ENCODE data around the gene EPYC. TPM values are rescaled to one million over a fixed set of nuclear protein-coding genes. Genes with fewer than 3 reads are reported as not detected.
A peak's percentile ranks its signal among the peaks of the same experiment; 100 is the strongest.

The EPYC gene
- total and polyA plus RNA-seq, 2 experiments from 2014 or later, result 0.27 to 0.40 TPM

DNA sequence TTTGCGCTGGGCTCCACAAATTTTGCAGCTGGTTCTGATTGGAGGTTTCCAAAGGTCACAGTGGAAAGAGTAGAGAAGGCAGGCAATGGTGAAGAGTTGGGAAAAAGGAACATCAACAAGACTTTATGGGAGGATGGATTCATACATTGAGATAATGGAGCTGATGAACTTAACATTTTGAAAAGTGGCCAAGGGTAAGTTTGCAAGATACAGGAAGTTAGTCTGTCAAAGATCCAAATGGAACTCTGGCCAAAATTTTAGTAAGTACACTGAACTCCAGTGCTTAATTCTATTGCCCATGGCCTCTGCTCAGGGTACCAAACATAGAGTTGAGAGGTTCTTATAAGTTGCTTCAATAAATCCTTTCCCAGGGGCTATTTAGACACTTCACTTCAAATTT, 65.4 kb downstream of the EPYC start:
- DNase-seq (ENCODE audit: low spot score), result no peak
- Histone ChIP-seq H3K27ac (no peak overlapping the region), H3K4me3 (no peak overlapping the region), H3K4me1 (ENCODE audit: insufficient read depth) (no peaks in the 10 kb centered on the region), H2AFZ (no peak overlapping the region), H3K27me3 (no peaks in the 10 kb centered on the region), H3K4me2 (no peak overlapping the region), H3K9me2 (replicated peaks; ENCODE audit: insufficient read depth) (no peaks in the 10 kb centered on the region), H3K79me2 (no peaks in the 10 kb centered on the region), H4K20me1 (ENCODE audit: insufficient read depth, poor library complexity, severe bottlenecking) (no peaks in the 10 kb centered on the region), H3K9me3 (ENCODE audit: low read depth) (no peaks in the 10 kb centered on the region), H3K36me3 (replicated peaks; ENCODE audit: insufficient read depth, low read depth) (no peaks in the 10 kb centered on the region)
- no peak for TF ChIP-seq EZH2 (IDR thresholded peaks at IDR 0.05; ENCODE audit: borderline replicate concordance)
- TF ChIP-seq, protein P1, sequence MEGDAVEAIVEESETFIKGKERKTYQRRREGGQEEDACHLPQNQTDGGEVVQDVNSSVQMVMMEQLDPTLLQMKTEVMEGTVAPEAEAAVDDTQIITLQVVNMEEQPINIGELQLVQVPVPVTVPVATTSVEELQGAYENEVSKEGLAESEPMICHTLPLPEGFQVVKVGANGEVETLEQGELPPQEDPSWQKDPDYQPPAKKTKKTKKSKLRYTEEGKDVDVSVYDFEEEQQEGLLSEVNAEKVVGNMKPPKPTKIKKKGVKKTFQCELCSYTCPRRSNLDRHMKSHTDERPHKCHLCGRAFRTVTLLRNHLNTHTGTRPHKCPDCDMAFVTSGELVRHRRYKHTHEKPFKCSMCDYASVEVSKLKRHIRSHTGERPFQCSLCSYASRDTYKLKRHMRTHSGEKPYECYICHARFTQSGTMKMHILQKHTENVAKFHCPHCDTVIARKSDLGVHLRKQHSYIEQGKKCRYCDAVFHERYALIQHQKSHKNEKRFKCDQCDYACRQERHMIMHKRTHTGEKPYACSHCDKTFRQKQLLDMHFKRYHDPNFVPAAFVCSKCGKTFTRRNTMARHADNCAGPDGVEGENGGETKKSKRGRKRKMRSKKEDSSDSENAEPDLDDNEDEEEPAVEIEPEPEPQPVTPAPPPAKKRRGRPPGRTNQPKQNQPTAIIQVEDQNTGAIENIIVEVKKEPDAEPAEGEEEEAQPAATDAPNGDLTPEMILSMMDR (IDR thresholded peaks at IDR 0.05; ENCODE audit: poor library complexity), result no peak
- TF ChIP-seq EZH2phosphoT487 (IDR thresholded peaks at IDR 0.05; ENCODE audit: low read depth, severe bottlenecking, unreplicated experiment), result no peak
- WGBS (ENCODE audit: low lambda C conversion rate, missing lambda C conversion rate), result 94% methylated on average over 1 of the region's 1 CpG

DNA sequence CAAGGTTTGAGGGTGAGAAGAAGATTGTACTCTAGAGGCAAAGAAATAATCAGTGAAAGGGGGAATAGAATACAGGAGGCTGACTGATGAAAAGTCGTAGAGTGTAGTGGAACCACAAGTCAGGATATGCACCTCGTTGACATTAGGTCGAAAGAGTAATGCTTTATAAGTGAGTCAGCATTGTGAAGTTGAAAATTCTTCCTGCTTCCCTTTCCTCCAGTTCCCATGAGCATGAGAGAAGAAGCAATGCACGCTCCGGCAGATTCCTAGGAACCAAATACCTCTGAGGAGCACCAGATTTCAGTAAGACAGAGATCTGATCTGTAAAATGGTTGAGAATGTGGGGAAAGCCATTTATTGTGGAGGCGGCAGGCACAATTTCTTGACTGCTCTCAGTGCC, 66.3 kb downstream of the EPYC start:
- no peak for TF ChIP-seq EZH2 (IDR thresholded peaks at IDR 0.05; ENCODE audit: borderline replicate concordance)
- TF ChIP-seq, protein P1 (IDR thresholded peaks at IDR 0.05; ENCODE audit: poor library complexity), result no peak
- TF ChIP-seq EZH2phosphoT487 (IDR thresholded peaks at IDR 0.05; ENCODE audit: low read depth, severe bottlenecking, unreplicated experiment), result no peak
- Histone ChIP-seq H2AFZ (peak overlapping the region; percentile 27), H3K4me3 (no peak overlapping the region), H3K27me3 (no peaks in the 10 kb centered on the region), H3K79me2 (no peaks in the 10 kb centered on the region), H4K20me1 (ENCODE audit: insufficient read depth, poor library complexity, severe bottlenecking) (no peaks in the 10 kb centered on the region), H3K9me3 (ENCODE audit: low read depth) (no peaks in the 10 kb centered on the region), H3K36me3 (replicated peaks; ENCODE audit: insufficient read depth, low read depth) (no peaks in the 10 kb centered on the region), H3K27ac (no peak overlapping the region), H3K4me2 (no peak overlapping the region), H3K4me1 (ENCODE audit: insufficient read depth) (no peaks in the 10 kb centered on the region), H3K9me2 (replicated peaks; ENCODE audit: insufficient read depth) (no peaks in the 10 kb centered on the region)
- DNase-seq (ENCODE audit: low spot score), result peak; percentile 25
- 69% methylated on average over 6 of the region's 6 CpGs for WGBS (ENCODE audit: low lambda C conversion rate, missing lambda C conversion rate)

DNA sequence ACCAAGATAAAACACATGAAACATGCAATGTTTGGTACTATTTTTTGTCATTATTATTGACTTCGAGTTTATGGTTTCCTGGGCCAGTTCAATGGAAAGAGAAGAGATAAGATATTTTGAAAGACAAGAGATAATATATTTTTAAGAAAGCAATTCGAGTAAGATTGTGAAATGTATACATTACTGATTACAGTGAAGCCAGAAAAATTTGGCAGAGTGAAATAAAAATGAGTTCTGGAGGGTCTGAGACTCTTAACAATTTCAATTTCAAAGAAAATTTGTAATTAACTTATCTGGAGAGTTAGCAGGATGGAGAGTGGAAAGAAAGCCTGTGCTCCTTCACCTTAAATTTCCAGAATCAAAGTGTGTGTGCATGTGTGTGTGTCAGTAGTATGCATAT, 67.1 kb downstream of the EPYC start:
- no peaks in the 10 kb centered on the region for H3K9me3 ChIP-seq (ENCODE audit: low read depth)
- H3K4me3 ChIP-seq, result no peak overlapping the region
- H2AFZ ChIP-seq, result no peak overlapping the region
- 53% methylated on average over 2 of the region's 2 CpGs for WGBS (ENCODE audit: low lambda C conversion rate, missing lambda C conversion rate)
- no peaks in the 10 kb centered on the region for H3K36me3 ChIP-seq (replicated peaks; ENCODE audit: insufficient read depth, low read depth)
- DNase-seq (ENCODE audit: low spot score), result no peak
- no peak overlapping the region for H3K4me2 ChIP-seq
- TF ChIP-seq EZH2 (IDR thresholded peaks at IDR 0.05; ENCODE audit: borderline replicate concordance) (no peak), EZH2phosphoT487 (IDR thresholded peaks at IDR 0.05; ENCODE audit: low read depth, severe bottlenecking, unreplicated experiment) (no peak)
- TF ChIP-seq, protein P1 (IDR thresholded peaks at IDR 0.05; ENCODE audit: poor library complexity), result no peak
- no peaks in the 10 kb centered on the region for H3K4me1 ChIP-seq (ENCODE audit: insufficient read depth)
- no peaks in the 10 kb centered on the region for H3K27me3 ChIP-seq
- H3K27ac ChIP-seq, result no peak overlapping the region
- H4K20me1 ChIP-seq (ENCODE audit: insufficient read depth, poor library complexity, severe bottlenecking), result no peaks in the 10 kb centered on the region
- no peaks in the 10 kb centered on the region for H3K9me2 ChIP-seq (replicated peaks; ENCODE audit: insufficient read depth)
- H3K79me2 ChIP-seq, result no peaks in the 10 kb centered on the region
